BLaER1 treated with 17β-estradiol and CSF1 and Interleukin-3, amounts not matched to agents 10 nM and 100 nM (cell line): ENCODE measurements around the gene RIMKLB.

Source experiments
- H3K27ac ChIP-seq, 11 experiments: shearing (Covaris generic); formaldehyde crosslinking; 2 replicates each; pipeline ENCODE4 v1.8.1; 2022
- H3K27me3 ChIP-seq, 11 experiments: shearing (Covaris generic); formaldehyde crosslinking; 2 replicates each; pipeline ENCODE4 v1.8.1; 2022
- H3K36me3 ChIP-seq, 11 experiments: shearing (Covaris generic); formaldehyde crosslinking; 2 replicates each; pipeline ENCODE4 v1.8.1; 2022
- H3K4me1 ChIP-seq, 10 experiments: shearing (Covaris generic); formaldehyde crosslinking; 2 replicates each; pipeline ENCODE4 v1.8.1; 2022
- H3K4me2 ChIP-seq, 11 experiments: shearing (Covaris generic); formaldehyde crosslinking; 2 replicates each; pipeline ENCODE4 v1.8.1; 2022
- H3K4me3 ChIP-seq, 10 experiments: shearing (Covaris generic); formaldehyde crosslinking; 2 replicates each; pipeline ENCODE4 v1.8.1; 2022
- H3K9ac ChIP-seq, 11 experiments: shearing (Covaris generic); formaldehyde crosslinking; 2 replicates each; pipeline ENCODE4 v1.8.1; 2022
- H3K9me3 ChIP-seq, 11 experiments: shearing (Covaris generic); formaldehyde crosslinking; replicated peaks in 1 of 11; 2 replicates each; pipeline ENCODE4 v1.8.1; 2022
- H4K20me1 ChIP-seq, 11 experiments: shearing (Covaris generic); formaldehyde crosslinking; 2 replicates each; pipeline ENCODE4 v1.8.1; 2022
- Cebpa-rat ChIP-seq, 11 experiments: shearing (Covaris generic); IDR thresholded peaks; 2 replicates each; pipeline ENCODE4 v1.8.1; 2022

The RIMKLB gene

GRCh38 chr12:8829125-8829518 is 131.3 kb downstream of the RIMKLB start:
- Histone ChIP-seq H3K4me2 (no peak overlapping the region), H3K4me3 (no peak overlapping the region), H3K27ac (no peak overlapping the region), H3K4me1 (peaks cover 0 to 13% (median 0%) of the 10 kb centered on the region in 10 experiments; a peak in 6 of 20 replicates), H3K36me3 (no peaks in the 10 kb centered on the region), H3K9ac (no peak overlapping the region), H3K27me3 (no peaks in the 10 kb centered on the region), H3K9me3 (peaks cover 7 to 21% (median 14%) of the 10 kb centered on the region in 11 experiments; a peak in 18 of 22 replicates), H4K20me1 (no peaks in the 10 kb centered on the region)
- no peak for TF ChIP-seq Cebpa-rat (IDR thresholded peaks at IDR 0.05)

GRCh38 chr12:8829621-8830020 is 131.8 kb downstream of the RIMKLB start:
- no peaks in the 10 kb centered on the region for H4K20me1 ChIP-seq
- no peaks in the 10 kb centered on the region for H3K27me3 ChIP-seq
- H3K9me3 ChIP-seq: peaks cover 7 to 21% (median 14%) of the 10 kb centered on the region in 11 experiments; a peak in 18 of 22 replicates
- no peak overlapping the region for H3K27ac ChIP-seq
- H3K4me2 ChIP-seq: no peak overlapping the region
- H3K36me3 ChIP-seq: no peaks in the 10 kb centered on the region
- H3K9ac ChIP-seq: no peak overlapping the region
- H3K4me3 ChIP-seq: no peak overlapping the region
- TF ChIP-seq Cebpa-rat (IDR thresholded peaks at IDR 0.05): no peak
- peaks cover 0 to 13% (median 0%) of the 10 kb centered on the region in 10 experiments; a peak in 6 of 20 replicates for H3K4me1 ChIP-seq

- Histone ChIP-seq H3K4me3 (no peak overlapping the region), H3K9me3 (peaks cover 6 to 9% (median 7%) of the 10 kb centered on the region in 11 experiments; a peak in 15 of 22 replicates), H3K36me3 (no peaks in the 10 kb centered on the region), H4K20me1 (no peaks in the 10 kb centered on the region), H3K4me1 (peaks cover 0 to 13% (median 0%) of the 10 kb centered on the region in 10 experiments; a peak in 6 of 20 replicates), H3K27me3 (no peaks in the 10 kb centered on the region), H3K9ac (no peak overlapping the region), H3K4me2 (no peak overlapping the region), H3K27ac (no peak overlapping the region)
- TF ChIP-seq Cebpa-rat (IDR thresholded peaks at IDR 0.05): no peak
Measured at GRCh38 chr12:8831116-8831515, 133.3 kb downstream of the RIMKLB start.

DNA sequence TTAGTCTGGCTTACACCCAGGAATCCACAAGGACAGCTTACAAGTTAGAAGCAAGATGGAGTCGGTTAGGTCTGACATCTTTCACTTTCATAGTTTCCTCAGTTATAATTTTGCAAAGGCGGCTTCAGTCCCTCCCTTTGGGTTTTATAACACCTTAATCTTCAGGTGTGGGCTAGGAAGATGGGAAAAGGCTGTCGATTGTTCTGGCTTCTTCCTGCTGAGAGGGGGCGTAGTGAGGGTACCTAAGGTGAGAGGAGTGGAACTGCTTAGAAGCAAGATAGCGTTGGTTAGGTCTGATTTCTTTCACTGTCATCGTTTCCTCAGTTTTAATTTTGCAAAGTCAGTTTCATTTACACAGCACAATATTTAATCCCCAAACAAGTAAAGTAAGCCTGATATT is 134.7 kb downstream of the RIMKLB start:
- no peaks in the 10 kb centered on the region for H3K9me3 ChIP-seq

More for the DNA sequence above, 134.7 kb downstream of the RIMKLB start:
- no peaks in the 10 kb centered on the region for H3K36me3 ChIP-seq
- no peak for TF ChIP-seq Cebpa-rat (IDR thresholded peaks at IDR 0.05)
- H3K27ac ChIP-seq: no peak overlapping the region
- H3K27me3 ChIP-seq: no peaks in the 10 kb centered on the region
- H3K4me1 ChIP-seq: peaks cover 0 to 13% (median 0%) of the 10 kb centered on the region in 10 experiments; a peak in 6 of 20 replicates
- no peak overlapping the region for H3K9ac ChIP-seq
- no peaks in the 10 kb centered on the region for H4K20me1 ChIP-seq
- no peak overlapping the region for H3K4me3 ChIP-seq
- no peak overlapping the region for H3K4me2 ChIP-seq
